SK-N-SH treated with all-trans-retinoic acid at 6 μM for 48 hours (cell line): ENCODE results near the gene IDUA.

ENCODE experiments used
- ARNTL ChIP-seq: fragments of 450-650 bp; formaldehyde crosslinking; IDR thresholded peaks from 2 replicates; pipeline ENCODE4 v1.5.0; 2020; ENCODE audit warnings: low read depth, mild to moderate bottlenecking, moderate library complexity, borderline replicate concordance
- GLIS3 ChIP-seq: fragments of 250-450 bp; sonication (Bioruptor Pico); IDR thresholded peaks from 2 replicates; pipeline ENCODE4 v1.5.0; 2020; ENCODE audit warnings: mild to moderate bottlenecking, moderate library complexity
- OSR1 ChIP-seq: fragments of 250-450 bp; sonication (Bioruptor Pico); IDR thresholded peaks from 2 replicates; pipeline ENCODE4 v1.8.0; 2022; ENCODE audit warnings: moderate library complexity, mild to moderate bottlenecking, inconsistent platforms
- PPARA ChIP-seq: fragments of 250-450 bp; sonication (Bioruptor Pico); IDR thresholded peaks from 2 replicates; pipeline ENCODE4 v1.5.0; 2020; ENCODE audit warnings: mild to moderate bottlenecking, borderline replicate concordance
- RARB ChIP-seq: fragments of 250-450 bp; sonication (Bioruptor Pico); IDR thresholded peaks from 2 replicates; pipeline ENCODE4 v1.8.0; 2021; ENCODE audit warnings: mild to moderate bottlenecking, moderate library complexity
- SNAI2 ChIP-seq: fragments of 250-450 bp; sonication (Bioruptor Pico); IDR thresholded peaks from 2 replicates; pipeline ENCODE4 v1.5.0; 2020; ENCODE audit warnings: mild to moderate bottlenecking, moderate library complexity
- TCF4 ChIP-seq: fragments of 250-450 bp; sonication (Bioruptor Pico); IDR thresholded peaks from 2 replicates; pipeline ENCODE4 v1.8.0; 2021; ENCODE audit warnings: mild to moderate bottlenecking, moderate library complexity, borderline replicate concordance
- ZFP3 ChIP-seq: fragments of 250-450 bp; sonication (Bioruptor Pico); IDR thresholded peaks from 2 replicates; pipeline ENCODE4 v1.5.0; 2020; ENCODE audit warnings: mild to moderate bottlenecking, moderate library complexity
- ZNF565 ChIP-seq: fragments of 450-650 bp; formaldehyde crosslinking; conservative IDR thresholded peaks from 2 replicates; pipeline ENCODE4 v1.5.0; 2020; ENCODE audit warnings: low read depth, mild to moderate bottlenecking, moderate library complexity
- TF ChIP-seq, protein P1 (sequence below): fragments of 250-450 bp; sonication (Bioruptor Pico); IDR thresholded peaks from 2 replicates; pipeline ENCODE4 v1.8.0; 2020; ENCODE audit warnings: mild to moderate bottlenecking, moderate library complexity, borderline replicate concordance
- TF ChIP-seq, protein P2 (sequence below): fragments of 250-450 bp; sonication (Bioruptor Pico); IDR thresholded peaks from 2 replicates; pipeline ENCODE4 v1.5.1; 2020; ENCODE audit warnings: low read depth, mild to moderate bottlenecking, moderate library complexity
- TF ChIP-seq, protein P3 (sequence below): fragments of 250-450 bp; sonication (Bioruptor Pico); IDR thresholded peaks from 2 replicates; pipeline ENCODE4 v1.8.0; 2021; ENCODE audit warnings: low read depth, mild to moderate bottlenecking, moderate library complexity, borderline replicate concordance
- TF ChIP-seq, protein P4 (sequence below): fragments of 250-450 bp; sonication (Bioruptor Pico); IDR thresholded peaks from 2 replicates; pipeline ENCODE4 v1.5.0; 2020; ENCODE audit warnings: mild to moderate bottlenecking, moderate library complexity

DNA sequence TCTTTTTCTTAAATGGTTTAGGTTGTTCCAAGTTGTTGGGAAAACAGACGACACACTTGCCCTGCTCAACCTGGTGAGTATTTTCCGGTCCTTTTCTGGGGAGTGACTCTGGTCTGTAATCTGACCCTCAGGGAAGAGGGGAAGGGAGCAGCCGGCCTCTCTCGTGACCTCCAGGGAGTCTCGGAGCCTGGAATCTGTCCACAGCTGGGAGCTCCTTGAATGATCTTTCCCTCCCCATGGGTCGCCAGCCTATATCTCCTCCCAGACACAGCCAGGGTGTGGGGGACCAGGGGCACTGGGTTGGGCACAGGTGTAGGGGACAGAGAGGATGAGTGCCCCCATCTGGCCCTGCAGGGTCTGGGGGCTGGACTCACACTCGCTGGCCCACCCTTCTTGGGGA, 35.7 kb upstream of the IDUA start:
- TF ChIP-seq TCF4 (no peak), PPARA (CRISPR knock-in tag) (no peak), RARB (no peak), SNAI2 (CRISPR knock-in tag) (no peak), ARNTL (no peak), ZFP3 (CRISPR knock-in tag) (no peak), OSR1 (no peak), ZNF565 (CRISPR knock-in tag) (no peak), GLIS3 (CRISPR knock-in tag) (no peak)
- TF ChIP-seq, protein P1, sequence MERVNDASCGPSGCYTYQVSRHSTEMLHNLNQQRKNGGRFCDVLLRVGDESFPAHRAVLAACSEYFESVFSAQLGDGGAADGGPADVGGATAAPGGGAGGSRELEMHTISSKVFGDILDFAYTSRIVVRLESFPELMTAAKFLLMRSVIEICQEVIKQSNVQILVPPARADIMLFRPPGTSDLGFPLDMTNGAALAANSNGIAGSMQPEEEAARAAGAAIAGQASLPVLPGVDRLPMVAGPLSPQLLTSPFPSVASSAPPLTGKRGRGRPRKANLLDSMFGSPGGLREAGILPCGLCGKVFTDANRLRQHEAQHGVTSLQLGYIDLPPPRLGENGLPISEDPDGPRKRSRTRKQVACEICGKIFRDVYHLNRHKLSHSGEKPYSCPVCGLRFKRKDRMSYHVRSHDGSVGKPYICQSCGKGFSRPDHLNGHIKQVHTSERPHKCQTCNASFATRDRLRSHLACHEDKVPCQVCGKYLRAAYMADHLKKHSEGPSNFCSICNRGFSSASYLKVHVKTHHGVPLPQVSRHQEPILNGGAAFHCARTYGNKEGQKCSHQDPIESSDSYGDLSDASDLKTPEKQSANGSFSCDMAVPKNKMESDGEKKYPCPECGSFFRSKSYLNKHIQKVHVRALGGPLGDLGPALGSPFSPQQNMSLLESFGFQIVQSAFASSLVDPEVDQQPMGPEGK (CRISPR knock-in tag), result no peak
- TF ChIP-seq, protein P2, sequence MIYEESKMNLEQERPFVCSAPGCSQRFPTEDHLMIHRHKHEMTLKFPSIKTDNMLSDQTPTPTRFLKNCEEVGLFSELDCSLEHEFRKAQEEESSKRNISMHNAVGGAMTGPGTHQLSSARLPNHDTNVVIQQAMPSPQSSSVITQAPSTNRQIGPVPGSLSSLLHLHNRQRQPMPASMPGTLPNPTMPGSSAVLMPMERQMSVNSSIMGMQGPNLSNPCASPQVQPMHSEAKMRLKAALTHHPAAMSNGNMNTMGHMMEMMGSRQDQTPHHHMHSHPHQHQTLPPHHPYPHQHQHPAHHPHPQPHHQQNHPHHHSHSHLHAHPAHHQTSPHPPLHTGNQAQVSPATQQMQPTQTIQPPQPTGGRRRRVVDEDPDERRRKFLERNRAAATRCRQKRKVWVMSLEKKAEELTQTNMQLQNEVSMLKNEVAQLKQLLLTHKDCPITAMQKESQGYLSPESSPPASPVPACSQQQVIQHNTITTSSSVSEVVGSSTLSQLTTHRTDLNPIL, result no peak
- TF ChIP-seq, protein P3, sequence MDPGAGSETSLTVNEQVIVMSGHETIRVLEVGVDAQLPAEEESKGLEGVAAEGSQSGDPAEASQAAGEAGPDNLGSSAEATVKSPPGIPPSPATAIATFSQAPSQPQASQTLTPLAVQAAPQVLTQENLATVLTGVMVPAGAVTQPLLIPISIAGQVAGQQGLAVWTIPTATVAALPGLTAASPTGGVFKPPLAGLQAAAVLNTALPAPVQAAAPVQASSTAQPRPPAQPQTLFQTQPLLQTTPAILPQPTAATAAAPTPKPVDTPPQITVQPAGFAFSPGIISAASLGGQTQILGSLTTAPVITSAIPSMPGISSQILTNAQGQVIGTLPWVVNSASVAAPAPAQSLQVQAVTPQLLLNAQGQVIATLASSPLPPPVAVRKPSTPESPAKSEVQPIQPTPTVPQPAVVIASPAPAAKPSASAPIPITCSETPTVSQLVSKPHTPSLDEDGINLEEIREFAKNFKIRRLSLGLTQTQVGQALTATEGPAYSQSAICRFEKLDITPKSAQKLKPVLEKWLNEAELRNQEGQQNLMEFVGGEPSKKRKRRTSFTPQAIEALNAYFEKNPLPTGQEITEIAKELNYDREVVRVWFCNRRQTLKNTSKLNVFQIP (CRISPR knock-in tag), result no peak
- TF ChIP-seq, protein P4, sequence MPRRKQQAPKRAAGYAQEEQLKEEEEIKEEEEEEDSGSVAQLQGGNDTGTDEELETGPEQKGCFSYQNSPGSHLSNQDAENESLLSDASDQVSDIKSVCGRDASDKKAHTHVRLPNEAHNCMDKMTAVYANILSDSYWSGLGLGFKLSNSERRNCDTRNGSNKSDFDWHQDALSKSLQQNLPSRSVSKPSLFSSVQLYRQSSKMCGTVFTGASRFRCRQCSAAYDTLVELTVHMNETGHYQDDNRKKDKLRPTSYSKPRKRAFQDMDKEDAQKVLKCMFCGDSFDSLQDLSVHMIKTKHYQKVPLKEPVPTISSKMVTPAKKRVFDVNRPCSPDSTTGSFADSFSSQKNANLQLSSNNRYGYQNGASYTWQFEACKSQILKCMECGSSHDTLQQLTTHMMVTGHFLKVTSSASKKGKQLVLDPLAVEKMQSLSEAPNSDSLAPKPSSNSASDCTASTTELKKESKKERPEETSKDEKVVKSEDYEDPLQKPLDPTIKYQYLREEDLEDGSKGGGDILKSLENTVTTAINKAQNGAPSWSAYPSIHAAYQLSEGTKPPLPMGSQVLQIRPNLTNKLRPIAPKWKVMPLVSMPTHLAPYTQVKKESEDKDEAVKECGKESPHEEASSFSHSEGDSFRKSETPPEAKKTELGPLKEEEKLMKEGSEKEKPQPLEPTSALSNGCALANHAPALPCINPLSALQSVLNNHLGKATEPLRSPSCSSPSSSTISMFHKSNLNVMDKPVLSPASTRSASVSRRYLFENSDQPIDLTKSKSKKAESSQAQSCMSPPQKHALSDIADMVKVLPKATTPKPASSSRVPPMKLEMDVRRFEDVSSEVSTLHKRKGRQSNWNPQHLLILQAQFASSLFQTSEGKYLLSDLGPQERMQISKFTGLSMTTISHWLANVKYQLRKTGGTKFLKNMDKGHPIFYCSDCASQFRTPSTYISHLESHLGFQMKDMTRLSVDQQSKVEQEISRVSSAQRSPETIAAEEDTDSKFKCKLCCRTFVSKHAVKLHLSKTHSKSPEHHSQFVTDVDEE (CRISPR knock-in tag), result no peak
